GM21515 (cell line): ENCODE results near the gene PPA1.
"Not testable (repeated sequence)": the region's sequence is repeated elsewhere in the genome, so short reads cannot be mapped to it uniquely, and the experiment has no call there.

Source experiments
- ATAC-seq: cut with Tn5 transposase; IDR thresholded peaks from one replicate; pipeline ENCODE4 v1.9.1; 2021; ENCODE audit not compliant: unreplicated experiment

The PPA1 gene

DNA sequence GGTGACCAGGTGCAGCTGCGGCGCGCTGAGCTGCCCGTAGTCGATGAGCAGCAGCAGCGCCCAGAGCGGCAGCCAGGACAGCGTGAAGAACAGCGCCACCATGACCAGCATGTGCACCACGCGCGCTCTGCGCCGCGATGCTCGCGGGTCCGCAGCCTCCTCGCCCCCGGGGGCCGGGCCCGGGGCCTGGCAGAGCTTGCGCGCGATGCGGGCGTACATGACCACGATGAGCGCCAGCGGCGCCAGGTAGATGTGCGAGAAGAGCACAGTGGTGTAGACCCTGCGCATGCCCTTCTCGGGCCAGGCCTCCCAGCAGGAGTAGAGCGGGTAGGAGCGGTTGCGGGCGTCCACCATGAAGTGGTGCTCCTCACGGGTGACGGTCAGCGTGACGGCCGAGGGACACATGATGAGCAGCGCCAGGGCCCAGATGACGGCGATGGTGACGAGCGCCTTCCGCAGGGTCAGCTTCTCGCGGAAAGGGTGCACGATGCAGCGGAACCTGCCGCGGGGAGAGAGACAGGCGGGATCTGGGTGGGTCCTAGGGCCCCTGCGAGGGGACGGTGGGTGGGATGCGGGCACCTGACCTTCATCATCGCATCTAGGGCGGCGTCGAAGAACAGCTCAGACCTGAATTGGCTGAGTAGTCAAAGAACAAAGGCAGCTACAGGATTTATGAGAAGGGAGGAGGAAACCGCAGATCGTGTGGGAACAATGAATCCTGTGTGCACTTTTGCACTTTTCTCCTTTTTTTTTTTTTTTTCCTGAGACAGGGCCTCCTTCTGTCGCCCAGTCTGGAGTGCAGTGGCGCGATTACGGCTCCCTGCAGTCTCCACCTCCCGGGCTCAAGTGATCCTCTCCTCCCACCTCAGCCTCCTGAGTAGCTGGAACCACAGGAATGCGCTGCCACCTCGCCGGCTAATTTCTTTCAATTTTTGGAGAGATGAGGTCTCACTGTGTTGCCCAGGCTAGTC is 22.4 kb upstream of the PPA1 start:
- ATAC-seq = no peak

DNA sequence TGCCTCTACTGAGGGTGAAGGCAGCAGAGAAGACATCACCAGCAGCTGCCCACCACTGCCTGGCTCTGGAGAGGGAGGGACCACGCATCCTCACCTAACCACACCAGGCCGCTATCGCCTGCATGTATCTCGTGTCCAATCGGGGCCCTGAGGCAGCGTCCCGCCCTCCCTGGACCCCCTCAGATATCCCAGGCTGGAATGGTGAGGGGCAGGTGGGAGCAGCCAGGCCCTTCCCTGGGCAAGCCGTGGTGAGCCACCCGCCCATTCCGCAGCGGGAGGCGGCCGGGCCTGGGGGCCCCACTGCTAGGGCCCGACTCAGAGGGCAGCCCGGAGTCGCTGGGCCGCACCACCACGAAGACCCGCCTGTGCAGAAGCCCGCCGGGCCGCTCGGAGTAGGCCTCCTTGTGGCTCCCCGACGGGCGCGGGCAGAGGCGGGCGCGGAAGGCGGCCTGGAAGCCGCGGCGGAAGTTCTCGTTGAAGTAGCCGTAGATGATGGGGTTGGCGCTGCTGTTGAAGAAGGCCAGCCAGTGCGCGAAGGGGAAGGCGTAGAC is 21.6 kb upstream of the PPA1 start:
- ATAC-seq = no peak

DNA sequence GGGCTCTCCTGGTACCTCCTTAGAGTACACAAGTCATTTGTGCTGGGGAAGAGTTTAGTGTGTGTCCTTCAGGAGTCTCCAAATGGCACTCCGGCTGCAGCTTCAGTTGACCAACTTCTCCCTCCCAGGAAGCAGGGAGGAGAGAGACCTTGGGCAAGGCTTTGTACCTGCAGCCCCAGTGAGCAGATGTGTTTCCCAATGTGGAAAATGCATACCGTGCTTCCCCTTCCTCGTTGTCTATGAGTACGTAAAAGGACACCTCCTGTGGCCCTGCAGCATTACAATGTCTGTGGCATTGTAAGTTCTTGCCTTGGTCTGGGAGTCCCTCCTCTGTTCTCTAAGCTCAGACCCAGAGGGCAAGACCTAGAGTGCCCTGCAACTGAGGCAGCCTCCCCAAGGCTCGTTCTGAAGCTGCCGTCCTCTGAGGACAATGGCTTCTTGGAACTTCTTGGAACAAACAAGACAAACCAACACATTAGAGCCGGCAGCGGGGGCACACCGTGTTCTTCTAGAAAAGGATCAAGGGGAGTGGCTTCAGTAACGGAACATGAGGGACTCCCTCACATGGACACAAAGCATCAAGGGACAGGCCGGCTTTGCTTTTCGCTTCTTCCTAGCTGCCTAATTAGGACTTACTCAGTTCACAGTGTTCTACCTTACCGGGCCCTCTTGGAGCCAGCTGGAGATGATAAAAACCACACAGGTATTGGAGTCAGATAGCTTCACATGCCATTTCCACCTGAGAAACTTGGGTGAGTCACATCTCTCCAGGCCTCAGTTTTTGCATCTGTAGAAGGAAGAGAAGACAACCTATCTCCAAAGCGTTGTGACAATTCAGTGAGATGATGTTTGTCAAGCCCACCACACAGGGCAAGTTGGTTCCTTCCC is 20.9 kb upstream of the PPA1 start:
- no peak for ATAC-seq

DNA sequence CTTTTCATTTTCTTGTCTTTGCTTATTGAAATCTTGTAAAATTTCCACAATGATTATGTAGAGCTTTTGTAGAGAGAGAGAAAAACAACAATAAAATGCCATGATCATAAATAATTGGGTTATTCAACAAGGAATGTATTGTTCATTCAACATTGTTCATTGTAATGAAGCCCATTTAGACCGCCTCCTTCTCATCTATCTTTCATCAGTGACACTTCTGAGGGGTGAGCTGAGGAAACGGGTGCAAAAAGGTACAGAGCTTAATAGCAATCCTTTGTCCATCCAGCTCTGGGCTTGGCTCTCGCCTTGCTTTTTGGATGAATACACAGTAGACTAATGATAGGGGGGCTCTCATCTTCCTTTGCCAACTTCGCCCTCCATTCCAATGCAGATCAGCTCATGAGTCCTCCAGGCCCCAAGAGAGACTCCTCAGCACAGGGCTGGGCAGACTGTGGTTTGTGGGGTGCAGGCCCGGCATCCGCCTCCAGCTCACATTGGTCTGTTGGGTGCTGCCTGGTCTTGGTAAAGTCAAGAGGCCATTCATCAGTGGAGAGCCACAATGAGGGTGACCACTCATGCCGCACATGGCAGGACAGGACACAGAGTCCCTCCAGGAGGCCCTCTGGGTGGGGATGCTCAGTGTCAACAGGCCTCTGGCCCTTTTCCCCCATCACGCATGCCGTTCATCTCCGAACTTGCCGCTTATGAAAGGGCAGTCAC is 17.9 kb upstream of the PPA1 start:
- ATAC-seq = no peak

DNA sequence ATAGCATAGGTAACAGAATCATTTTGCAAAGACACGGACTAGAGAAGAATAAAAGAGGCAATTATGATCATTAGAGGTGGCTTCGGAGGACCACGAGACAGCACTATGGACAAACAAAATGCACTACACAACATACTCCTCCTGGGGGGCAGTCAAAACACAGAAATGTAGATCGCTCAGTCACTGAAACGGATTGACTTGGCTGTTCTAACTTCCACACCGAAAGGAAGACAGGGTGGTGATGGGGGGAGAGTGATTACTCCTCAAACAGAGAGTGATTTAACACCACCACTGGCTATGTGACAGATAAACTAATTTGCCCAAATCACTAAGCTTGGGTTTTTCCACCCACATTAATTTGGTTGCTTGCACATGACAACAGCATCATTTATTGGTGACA is 14.1 kb upstream of the PPA1 start:
- no peak for ATAC-seq

DNA sequence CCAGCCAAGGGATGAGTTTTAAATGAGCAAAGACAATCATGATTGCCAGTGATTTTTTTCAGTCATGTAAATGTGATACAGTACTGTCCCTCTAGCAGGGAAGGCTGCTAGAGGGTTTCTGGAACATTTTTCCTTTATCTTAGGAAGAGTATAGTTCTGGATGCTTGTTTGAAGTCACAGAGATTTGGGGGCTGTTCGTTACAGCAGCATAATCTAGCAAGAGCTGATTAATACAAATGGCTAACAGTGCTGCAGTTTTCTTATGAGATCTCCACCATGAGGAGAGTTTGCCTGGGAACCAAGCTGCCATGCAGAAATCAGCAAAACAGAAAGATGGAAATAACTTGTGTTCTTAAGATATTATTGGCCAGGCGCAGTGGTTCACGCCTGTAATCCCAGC is 7.9 kb upstream of the PPA1 start:
- ATAC-seq = no peak

DNA sequence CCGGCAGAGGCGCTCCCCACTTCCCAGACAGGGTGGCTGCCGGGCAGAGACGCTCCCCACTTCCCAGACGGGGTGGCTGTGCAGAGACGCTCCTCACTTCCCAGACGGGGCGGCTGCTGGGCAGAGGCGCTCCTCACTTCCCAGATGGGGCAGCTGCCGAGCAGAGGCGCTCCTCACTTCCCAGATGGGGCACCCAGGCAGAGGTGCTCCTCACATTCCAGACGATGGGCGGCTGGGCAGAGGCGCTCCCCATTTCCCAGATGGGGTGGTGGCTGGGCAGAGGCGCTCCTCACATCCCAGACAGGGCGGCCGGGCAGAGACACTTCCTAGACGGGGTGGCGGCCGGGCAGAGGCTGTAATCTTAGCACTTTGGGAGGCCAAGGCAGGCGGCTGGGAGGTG is 6.8 kb upstream of the PPA1 start:
- not testable (repeated sequence) for ATAC-seq

DNA sequence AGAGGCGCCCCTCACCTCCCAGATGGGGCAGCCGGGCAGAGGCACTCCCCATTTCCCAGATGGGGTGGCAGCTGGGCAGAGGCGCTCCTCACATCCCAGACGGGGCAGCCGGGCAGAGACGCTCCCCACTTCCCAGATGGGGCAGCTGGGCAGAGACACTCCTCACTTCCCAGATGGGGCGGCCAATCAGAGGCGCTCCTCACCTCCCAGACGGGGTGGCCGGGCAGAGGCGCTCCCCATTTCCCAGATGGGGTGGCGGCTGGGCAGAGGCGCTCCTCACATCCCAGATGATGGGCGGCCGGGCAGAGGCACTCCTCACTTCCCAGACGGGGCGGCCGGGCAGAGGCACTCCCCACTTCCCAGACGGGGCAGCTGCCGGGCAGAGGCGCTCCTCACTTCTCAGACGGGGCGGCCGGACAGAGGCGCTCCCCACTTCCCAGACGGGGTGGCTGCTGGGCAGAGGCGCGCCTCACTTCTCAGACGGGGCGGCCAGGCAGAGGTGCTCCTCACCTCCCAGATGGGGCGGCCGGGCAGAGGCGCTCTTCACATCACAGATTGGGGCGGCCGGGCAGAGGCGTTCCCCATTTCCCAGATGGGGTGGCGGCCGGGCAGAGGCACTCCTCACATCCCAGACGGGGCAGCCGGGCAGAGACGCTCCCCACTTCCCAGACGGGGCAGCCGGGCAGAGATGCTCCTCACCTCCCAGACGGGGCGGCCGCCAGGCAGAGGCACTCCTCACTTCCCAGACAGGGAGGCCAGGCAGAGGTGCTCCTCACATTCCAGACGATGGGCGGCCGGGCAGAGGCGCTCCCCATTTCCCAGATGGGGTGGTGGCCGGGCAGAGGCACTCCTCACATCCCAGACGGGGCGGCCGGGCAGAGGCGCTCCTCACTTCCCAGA is 6.1 kb upstream of the PPA1 start:
- not testable (repeated sequence) for ATAC-seq

DNA sequence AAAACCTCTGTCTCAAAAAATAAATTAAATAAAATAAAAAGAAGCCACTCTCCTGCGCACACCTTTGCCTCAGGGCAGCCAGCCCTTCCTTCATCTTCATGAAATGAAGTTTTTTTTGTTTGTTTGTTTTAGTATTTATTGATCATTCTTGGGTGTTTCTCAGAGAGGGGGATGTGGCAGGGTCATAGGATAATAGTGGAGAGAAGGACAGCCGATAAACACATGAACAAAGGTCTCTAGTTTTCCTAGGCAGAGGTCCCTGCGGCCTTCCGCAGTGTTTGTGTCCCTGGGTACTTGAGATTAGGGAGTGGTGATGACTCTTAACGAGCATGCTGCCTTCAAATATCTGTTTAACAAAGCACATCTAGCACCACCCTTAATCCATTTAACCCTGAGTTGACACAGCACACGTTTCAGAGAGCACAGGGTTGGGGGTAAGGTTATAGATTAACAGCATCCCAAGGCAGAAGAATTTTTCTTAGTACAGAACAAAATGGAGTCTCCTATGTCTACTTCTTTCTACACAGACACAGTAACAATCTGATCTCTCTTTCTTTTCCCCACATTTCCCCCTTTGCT is 4.8 kb upstream of the PPA1 start:
- ATAC-seq = not testable (repeated sequence)

DNA sequence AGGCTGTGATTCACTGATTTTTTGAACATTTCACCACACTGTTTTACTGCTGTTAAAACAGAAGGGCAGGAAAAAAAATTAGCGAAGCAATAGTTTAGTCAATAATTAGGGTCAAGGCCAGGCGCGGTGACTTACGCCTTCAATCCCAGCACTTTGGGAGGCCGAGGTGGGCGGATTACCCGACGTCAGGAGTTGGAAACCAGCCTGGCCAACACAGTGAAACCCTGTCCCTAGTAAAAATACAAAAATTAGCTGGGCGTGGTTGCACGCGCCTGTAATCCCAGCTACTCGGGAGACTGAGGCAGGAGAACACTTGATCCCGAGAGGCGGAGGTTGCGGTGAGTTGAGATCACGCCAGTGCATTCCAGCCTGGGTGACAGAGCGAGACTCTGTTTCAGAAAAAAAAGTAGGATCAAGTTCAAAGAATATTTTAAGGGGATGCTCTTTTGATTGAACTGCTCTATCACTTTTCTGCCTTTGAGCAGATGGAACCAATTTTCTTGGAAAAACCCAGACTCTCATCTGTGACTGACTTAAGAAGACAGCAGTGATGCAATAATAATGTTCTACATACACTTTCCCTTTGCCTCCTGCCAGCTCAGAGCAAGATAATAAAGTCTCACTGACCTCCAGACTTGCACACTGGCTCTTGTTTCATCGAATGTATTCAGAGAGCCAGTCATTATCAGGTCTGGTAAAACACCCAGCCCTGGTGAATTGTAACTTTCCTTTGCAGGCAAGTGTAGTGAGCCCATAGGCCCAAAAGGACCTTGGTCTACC is 1.6 kb upstream of the PPA1 start:
- no peak for ATAC-seq

DNA sequence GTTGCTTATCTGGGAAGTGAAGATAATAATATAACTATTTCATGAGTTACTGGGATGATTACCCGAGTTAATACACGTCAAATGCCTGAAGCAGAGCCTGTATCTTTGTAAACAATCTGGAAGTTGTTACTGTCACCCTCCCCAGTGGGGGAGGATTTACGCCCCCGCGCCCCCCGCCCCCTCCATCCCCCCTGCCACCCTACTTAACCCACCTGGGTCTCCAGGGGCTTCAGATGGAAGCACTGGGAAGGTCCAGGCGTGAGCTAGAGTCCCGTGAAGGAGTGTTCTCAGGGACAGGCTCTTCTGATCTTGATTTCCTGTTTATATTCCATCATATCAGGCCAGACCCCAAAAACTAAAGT is 691 bp upstream of the PPA1 start:
- ATAC-seq = no peak

DNA sequence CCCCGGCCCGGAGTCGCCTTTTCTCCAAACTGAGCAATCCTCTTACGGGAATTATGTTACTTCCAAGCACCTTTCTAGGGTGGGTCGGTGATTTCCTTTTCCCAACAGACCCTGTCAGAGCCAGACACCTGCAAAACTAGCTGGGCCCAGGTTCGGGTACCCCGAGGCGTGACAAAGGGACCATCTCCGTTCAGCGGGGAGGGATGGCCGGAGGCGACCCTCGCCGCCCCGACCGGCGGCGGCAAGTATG is 445 bp downstream of the PPA1 start:
- no peak for ATAC-seq

DNA sequence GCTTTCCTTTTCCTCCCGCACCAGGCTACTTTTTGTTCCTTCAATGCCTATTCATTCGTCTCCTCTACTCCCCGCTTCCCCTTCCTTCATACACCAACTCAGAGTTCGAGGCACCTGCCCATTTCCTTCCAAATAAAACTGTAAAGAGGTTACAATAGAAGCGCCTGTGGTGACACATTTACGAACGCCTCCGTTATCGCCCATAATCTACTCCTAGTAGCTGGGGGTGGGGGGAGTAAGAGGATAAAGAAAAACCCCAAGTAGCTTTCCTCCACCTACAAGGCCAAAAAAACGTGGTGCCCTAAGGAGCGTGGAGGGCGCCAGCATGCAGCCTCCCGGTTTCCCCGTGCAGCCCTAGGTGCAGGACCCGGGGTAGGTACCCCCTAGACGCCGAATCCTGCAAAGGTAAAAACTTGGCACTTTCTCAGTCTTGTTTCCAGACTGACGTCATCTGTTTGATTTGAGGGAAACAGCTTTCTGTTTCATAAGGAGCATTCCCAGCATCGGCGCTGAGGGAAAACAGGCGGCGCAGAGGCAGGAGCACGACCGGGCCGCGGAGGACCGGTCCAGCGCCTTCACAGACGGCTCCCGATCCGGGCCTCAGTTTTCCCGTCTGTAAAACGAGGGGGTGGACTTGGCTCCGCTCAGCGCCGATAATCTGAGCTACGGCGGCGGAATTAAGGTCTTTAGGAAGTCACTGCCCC is 922 bp downstream of the PPA1 start:
- no peak for ATAC-seq

DNA sequence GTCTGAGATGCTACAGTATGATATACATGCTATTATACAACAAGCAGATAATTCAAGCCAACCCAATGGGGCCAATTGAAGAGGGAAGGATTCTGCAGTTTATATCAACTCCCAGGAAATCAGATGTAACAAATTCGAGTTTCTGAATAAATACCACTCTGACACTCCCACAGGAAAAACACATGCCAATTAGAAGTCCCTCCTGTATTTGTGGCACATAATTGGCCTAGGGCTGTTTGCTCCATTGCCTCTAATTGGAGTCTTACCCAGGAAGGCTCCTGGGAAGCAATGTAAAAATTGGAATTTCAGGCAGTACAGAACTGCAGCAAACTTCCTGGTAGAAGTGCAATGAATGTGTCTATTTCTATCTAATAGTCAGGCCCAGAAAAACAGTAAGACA is 4.7 kb downstream of the PPA1 start:
- ATAC-seq = no peak

DNA sequence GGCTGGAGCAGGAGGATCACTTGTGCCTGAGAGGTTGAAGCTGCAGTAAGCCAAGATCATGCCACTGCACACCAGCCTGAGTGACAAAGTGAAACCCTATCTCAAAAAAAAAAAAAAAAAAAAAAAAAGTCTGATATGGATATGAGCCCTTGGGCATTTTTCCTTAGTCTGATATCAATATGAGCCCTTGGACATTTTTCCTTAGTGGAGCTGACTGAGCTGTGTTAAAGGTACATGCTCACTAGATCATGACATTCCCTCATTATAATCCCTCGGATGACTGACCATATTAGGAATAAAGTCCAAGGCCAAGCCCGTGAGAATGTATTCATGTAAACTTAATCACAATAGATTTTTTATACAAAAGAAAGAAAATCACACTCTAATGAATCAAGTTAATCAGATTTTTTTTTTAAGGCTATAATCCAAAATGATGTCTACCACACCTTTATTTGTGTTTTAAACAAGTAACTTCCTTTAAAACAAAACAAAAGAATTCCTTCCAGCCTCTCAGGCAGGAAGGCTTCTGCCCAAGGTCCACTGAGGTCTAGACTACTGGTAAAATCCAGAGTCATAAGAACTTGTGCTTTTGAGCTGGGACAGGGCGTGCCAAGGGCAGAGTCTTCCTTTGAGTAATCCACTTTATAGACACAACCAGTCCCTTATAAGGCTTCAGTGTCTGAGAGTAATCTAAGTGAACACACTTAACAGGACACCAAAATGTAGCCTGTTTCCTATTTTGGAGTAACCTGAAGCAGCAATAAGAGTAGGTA is 5.5 kb downstream of the PPA1 start:
- ATAC-seq = no peak

DNA sequence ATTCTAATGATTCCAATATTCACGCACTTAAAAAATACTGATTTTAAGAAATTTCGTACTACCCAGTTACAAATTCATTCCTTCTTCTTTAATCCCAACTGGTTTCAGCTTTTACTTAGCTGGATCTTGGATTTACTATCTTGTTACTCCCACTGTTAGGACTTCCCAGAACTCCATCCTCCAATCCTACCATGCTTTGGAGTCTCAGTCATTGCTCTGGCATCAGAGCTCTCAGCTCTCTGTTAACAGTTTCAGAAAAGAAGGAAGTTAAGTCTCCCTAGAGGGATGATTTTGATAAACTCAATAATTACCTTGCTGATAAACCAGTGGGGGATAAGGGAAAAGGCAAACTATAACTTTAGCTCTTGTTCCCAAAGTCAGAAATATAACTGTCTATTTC is 9.5 kb downstream of the PPA1 start:
- ATAC-seq = no peak

DNA sequence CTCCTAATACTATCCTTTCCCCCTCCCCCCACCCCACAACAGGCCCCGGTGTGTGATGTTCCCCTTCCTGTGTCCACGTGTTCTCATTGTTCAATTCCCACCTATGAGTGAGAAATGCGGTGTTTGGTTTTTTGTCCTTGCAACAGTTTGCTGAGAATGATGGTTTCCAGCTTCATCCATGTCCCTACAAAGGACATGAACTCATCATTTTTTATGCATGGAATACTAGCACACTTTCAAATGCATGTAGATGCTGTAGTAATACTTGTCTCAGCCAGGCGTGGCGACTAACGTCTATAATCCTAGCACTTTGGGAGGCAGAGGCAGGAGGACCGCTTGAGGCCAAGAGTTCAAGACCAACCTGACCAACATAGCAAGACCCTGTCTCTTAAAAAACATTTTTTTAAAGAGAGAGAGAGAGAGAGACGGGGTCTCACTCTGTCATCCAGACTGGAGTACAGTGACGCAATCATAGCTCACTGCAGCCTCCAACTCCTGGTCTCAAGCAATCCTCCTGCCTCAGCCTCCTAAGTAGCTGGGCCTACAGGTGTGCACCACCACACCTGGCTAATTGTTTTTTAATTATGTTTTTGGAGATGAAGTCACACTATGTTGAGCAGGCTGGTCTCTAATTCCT is 10.3 kb downstream of the PPA1 start:
- ATAC-seq = not testable (repeated sequence)
